ENCODE results near the gene IL1A. TPM values are rescaled to one million over a fixed set of nuclear protein-coding genes. Genes with fewer than 3 reads are reported as not detected.
A peak's percentile ranks its signal among the peaks of the same experiment; 100 is the strongest.

Gene IL1A
- total and polyA plus RNA-seq, 2 experiments from 2014 or later, result 1.4 to 2.3 TPM

- Histone ChIP-seq H3K4me3 (no peak overlapping the region), H3K27ac (peak overlapping the region; percentile 11), H3K4me2 (peak overlapping the region; percentile 70), H3K4me1 (ENCODE audit: insufficient read depth) (no peaks in the 10 kb centered on the region), H2AFZ (peak overlapping the region; percentile 58), H3K9me3 (ENCODE audit: low read depth) (no peaks in the 10 kb centered on the region), H3K79me2 (peaks cover 14% of the 10 kb centered on the region), H3K36me3 (replicated peaks; ENCODE audit: insufficient read depth, low read depth) (no peaks in the 10 kb centered on the region), H3K27me3 (no peaks in the 10 kb centered on the region), H3K9me2 (replicated peaks; ENCODE audit: insufficient read depth) (no peaks in the 10 kb centered on the region), H4K20me1 (ENCODE audit: insufficient read depth, poor library complexity, severe bottlenecking) (no peaks in the 10 kb centered on the region)
- 63% methylated on average over 4 of the region's 4 CpGs for WGBS (ENCODE audit: low lambda C conversion rate, missing lambda C conversion rate)
- TF ChIP-seq EZH2 (IDR thresholded peaks at IDR 0.05; ENCODE audit: borderline replicate concordance), result no peak
- TF ChIP-seq EZH2phosphoT487 (IDR thresholded peaks at IDR 0.05; ENCODE audit: low read depth, severe bottlenecking, unreplicated experiment), result no peak
- no peak for DNase-seq (ENCODE audit: low spot score)
Measured at GRCh38 chr2:112765251-112765650, 19.0 kb downstream of the IL1A start.

GRCh38 chr2:112764071-112765044, 19.9 kb downstream of the IL1A start, which contains the start of gene CKAP2L:
Gene CKAP2L (minus strand): TSS chr2:112764609. CDS start chr2:112764598, 11 bp downstream.
- peak; percentile 98 for DNase-seq (ENCODE audit: low spot score)
- Histone ChIP-seq H3K27ac (peak within 1 kb of the TSS; percentile 22), H3K27me3 (no peaks in the 10 kb centered on the region), H3K9me3 (ENCODE audit: low read depth) (no peaks in the 10 kb centered on the region), H3K4me2 (peak within 1 kb of the TSS; percentile 90), H2AFZ (peak within 1 kb of the TSS; percentile 62), H4K20me1 (ENCODE audit: insufficient read depth, poor library complexity, severe bottlenecking) (no peaks in the 10 kb centered on the region), H3K36me3 (replicated peaks; ENCODE audit: insufficient read depth, low read depth) (no peaks in the 10 kb centered on the region), H3K4me3 (peak within 1 kb of the TSS; percentile 71), H3K4me1 (ENCODE audit: insufficient read depth) (no peaks in the 10 kb centered on the region), H3K9me2 (replicated peaks; ENCODE audit: insufficient read depth) (no peaks in the 10 kb centered on the region), H3K79me2 (peaks cover 17% of the 10 kb centered on the region)
- WGBS (ENCODE audit: low lambda C conversion rate, missing lambda C conversion rate), result under 1% methylated on average over 79 of the region's 79 CpGs
- TF ChIP-seq EZH2 (IDR thresholded peaks at IDR 0.05; ENCODE audit: borderline replicate concordance) (no peak), EZH2phosphoT487 (IDR thresholded peaks at IDR 0.05; ENCODE audit: low read depth, severe bottlenecking, unreplicated experiment) (no peak), CTCF (IDR thresholded peaks at IDR 0.05; ENCODE audit: poor library complexity) (no peak)

GRCh38 chr2:112762276-112762675, 22.0 kb downstream of the IL1A start:
- H3K27ac ChIP-seq, result peak overlapping the region; percentile 24
- no peaks in the 10 kb centered on the region for H3K9me3 ChIP-seq (ENCODE audit: low read depth)
- no peak overlapping the region for H3K4me3 ChIP-seq
- no peaks in the 10 kb centered on the region for H3K9me2 ChIP-seq (replicated peaks; ENCODE audit: insufficient read depth)
- no peak overlapping the region for H2AFZ ChIP-seq
- peak overlapping the region; percentile 90 for H3K4me2 ChIP-seq
- no peak for TF ChIP-seq EZH2 (IDR thresholded peaks at IDR 0.05; ENCODE audit: borderline replicate concordance)
- no peak for TF ChIP-seq CTCF (IDR thresholded peaks at IDR 0.05; ENCODE audit: poor library complexity)
- TF ChIP-seq EZH2phosphoT487 (IDR thresholded peaks at IDR 0.05; ENCODE audit: low read depth, severe bottlenecking, unreplicated experiment), result no peak
- DNase-seq (ENCODE audit: low spot score), result no peak
- peaks cover 17% of the 10 kb centered on the region for H3K79me2 ChIP-seq
- H3K27me3 ChIP-seq, result no peaks in the 10 kb centered on the region
- H3K4me1 ChIP-seq (ENCODE audit: insufficient read depth), result no peaks in the 10 kb centered on the region
- H4K20me1 ChIP-seq (ENCODE audit: insufficient read depth, poor library complexity, severe bottlenecking), result no peaks in the 10 kb centered on the region
- WGBS (ENCODE audit: low lambda C conversion rate, missing lambda C conversion rate), result 83% methylated on average over 4 of the region's 4 CpGs
- no peaks in the 10 kb centered on the region for H3K36me3 ChIP-seq (replicated peaks; ENCODE audit: insufficient read depth, low read depth)

- Histone ChIP-seq H3K27ac (no peak overlapping the region), H3K36me3 (replicated peaks; ENCODE audit: insufficient read depth, low read depth) (no peaks in the 10 kb centered on the region), H3K27me3 (no peaks in the 10 kb centered on the region), H4K20me1 (ENCODE audit: insufficient read depth, poor library complexity, severe bottlenecking) (no peaks in the 10 kb centered on the region), H3K4me1 (ENCODE audit: insufficient read depth) (peaks cover 11% of the 10 kb centered on the region), H3K9me2 (replicated peaks; ENCODE audit: insufficient read depth) (no peaks in the 10 kb centered on the region), H3K9me3 (ENCODE audit: low read depth) (no peaks in the 10 kb centered on the region), H3K4me2 (no peak overlapping the region), H3K4me3 (no peak overlapping the region), H3K79me2 (peaks cover 17% of the 10 kb centered on the region), H2AFZ (no peak overlapping the region)
- no peak for DNase-seq (ENCODE audit: low spot score)
- TF ChIP-seq EZH2 (IDR thresholded peaks at IDR 0.05; ENCODE audit: borderline replicate concordance) (no peak), CTCF (IDR thresholded peaks at IDR 0.05; ENCODE audit: poor library complexity) (no peak), EZH2phosphoT487 (IDR thresholded peaks at IDR 0.05; ENCODE audit: low read depth, severe bottlenecking, unreplicated experiment) (no peak)
- 81% methylated on average over 1 of the region's 1 CpG for WGBS (ENCODE audit: low lambda C conversion rate, missing lambda C conversion rate)
Measured at GRCh38 chr2:112760149-112760548, 24.1 kb downstream of the IL1A start.
